C1 segment of cervical spinal cord (tissue), 14 donors: ENCODE data around the gene SLC9A5.
A peak's percentile ranks its signal among the peaks of the same experiment; 100 is the strongest.

ENCODE experiments used
- DNase-seq, 14 donors: peaks; one replicate each; lab custom pipeline; 2025; lab: John Stamatoyannopoulos, UW

Gene SLC9A5, protein sequence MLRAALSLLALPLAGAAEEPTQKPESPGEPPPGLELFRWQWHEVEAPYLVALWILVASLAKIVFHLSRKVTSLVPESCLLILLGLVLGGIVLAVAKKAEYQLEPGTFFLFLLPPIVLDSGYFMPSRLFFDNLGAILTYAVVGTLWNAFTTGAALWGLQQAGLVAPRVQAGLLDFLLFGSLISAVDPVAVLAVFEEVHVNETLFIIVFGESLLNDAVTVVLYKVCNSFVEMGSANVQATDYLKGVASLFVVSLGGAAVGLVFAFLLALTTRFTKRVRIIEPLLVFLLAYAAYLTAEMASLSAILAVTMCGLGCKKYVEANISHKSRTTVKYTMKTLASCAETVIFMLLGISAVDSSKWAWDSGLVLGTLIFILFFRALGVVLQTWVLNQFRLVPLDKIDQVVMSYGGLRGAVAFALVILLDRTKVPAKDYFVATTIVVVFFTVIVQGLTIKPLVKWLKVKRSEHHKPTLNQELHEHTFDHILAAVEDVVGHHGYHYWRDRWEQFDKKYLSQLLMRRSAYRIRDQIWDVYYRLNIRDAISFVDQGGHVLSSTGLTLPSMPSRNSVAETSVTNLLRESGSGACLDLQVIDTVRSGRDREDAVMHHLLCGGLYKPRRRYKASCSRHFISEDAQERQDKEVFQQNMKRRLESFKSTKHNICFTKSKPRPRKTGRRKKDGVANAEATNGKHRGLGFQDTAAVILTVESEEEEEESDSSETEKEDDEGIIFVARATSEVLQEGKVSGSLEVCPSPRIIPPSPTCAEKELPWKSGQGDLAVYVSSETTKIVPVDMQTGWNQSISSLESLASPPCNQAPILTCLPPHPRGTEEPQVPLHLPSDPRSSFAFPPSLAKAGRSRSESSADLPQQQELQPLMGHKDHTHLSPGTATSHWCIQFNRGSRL

DNA sequence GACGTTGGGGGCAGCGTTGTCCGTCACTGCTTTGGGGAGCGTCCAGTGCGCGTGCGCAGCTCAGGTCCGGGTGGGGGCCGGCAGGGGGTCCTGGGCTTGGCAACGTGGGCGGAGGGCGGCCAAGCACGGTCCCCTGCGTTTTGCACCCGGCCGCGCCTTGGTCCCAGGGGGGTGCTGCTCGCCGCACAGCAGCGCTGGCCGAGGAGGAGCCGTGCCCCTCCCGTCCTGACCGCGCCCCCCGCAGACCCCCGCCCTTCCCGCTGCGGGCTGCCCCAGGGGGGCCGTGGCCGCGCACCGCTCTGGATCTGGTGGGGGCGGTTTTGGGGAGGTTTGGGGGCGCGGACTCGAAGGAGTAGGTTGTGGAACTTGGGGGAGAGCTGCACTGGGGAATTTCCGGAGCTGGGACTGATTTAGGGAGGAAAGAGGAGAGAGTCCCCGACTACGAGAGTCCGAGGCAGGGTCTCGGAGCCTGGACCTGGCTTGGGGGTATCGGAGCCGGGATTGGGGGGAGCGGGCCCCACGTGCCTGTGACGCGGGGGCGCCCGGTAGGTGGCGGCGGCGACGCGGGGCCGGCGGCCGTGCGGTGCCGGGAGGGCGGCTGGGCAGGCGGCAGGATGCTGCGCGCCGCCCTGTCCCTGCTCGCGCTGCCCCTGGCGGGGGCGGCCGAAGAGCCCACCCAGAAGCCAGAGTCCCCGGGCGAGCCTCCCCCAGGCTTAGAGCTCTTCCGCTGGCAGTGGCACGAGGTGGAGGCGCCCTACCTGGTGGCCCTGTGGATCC, at the start of gene SLC9A5:
TSS of gene SLC9A5 (plus strand) at position 579 of the 777 bp plus-strand sequence. CDS start at position 615, 36 bp downstream.
- peak in 3 of 14 donors; percentile 15 to 49 (median 27) for DNase-seq

DNA sequence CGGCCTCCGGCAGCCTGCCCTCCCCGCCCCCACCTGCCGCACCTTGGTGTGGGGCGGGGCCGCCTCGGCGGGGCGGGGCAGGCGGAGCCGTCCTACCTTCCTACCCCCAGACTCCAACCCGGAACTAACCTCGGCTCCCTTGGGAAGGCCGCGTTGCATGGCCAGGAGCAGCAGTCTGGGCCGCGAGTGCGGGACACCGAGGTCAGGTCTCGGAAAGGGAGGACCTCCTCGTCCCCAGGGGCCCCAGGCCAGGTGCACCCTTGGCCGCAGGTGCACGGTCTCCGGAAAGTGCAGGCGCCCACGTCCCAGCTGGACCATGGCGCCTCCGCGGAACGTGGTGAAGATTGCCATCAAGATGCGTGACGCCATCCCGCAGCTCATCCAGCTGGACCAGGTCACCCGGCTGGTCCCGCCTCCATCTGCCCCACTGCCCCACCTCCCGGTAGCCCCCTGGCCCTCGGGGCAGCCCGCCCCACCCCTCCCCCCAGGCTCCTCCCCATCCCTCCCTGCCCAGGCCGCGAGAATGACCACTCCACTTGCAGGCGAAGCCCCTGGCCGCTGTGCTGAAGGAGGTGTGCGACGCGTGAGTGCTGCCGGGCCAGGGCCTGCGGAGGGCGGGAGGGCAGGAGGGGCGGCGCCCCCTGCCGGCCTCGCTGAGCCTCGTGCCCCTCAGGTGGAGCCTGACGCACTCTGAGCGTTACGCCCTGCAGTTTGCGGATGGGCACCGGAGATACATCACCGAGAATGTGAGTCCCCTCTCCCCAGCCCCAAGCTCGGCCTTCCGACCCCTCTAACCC, 49.6 kb upstream of the SLC9A5 start, which contains the start of gene ELMO3:
TSS of gene ELMO3 (plus strand) at position 121 of the 797 bp plus-strand sequence. CDS start at position 317, 196 bp downstream.
- DNase-seq = no peak

DNA sequence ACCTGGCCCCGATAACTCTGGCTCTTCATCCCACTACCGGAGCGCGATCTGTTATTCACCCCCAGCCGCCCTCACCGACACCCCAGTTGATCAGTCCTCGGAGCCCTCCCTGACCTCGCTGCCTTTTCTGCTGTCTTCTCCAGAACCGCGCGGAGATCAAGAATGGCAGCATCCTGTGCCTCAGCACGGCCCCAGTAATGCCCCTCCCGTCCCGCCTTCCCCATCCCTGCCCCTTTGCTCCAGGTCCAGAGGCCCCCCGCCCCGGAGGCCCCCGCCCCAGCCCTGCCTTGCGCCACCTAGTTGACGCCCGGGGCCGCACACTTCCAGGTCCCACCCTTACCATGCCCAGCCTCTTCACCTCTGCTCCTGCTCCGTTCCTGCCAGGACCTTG, 49.0 kb upstream of the SLC9A5 start:
- DNase-seq = no peak

DNA sequence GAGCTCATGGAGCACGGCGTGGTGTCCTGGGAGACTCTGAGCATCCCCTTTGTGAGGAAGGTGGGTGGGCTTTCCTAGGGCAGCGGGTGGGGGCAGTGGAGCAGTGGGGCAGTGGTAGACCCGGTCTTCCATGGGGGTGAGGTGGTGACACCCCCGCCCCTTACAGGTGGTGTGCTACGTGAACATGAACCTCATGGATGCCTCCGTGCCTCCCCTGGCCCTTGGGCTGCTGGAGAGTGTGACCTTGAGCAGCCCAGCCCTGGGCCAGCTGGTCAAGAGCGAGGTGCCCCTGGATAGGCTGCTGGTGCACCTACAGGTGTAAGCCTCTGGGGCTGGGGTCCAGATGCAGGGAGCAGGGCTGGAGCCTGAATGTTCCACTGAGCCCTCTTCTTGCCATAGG, 48.3 kb upstream of the SLC9A5 start:
- DNase-seq = no peak

DNA sequence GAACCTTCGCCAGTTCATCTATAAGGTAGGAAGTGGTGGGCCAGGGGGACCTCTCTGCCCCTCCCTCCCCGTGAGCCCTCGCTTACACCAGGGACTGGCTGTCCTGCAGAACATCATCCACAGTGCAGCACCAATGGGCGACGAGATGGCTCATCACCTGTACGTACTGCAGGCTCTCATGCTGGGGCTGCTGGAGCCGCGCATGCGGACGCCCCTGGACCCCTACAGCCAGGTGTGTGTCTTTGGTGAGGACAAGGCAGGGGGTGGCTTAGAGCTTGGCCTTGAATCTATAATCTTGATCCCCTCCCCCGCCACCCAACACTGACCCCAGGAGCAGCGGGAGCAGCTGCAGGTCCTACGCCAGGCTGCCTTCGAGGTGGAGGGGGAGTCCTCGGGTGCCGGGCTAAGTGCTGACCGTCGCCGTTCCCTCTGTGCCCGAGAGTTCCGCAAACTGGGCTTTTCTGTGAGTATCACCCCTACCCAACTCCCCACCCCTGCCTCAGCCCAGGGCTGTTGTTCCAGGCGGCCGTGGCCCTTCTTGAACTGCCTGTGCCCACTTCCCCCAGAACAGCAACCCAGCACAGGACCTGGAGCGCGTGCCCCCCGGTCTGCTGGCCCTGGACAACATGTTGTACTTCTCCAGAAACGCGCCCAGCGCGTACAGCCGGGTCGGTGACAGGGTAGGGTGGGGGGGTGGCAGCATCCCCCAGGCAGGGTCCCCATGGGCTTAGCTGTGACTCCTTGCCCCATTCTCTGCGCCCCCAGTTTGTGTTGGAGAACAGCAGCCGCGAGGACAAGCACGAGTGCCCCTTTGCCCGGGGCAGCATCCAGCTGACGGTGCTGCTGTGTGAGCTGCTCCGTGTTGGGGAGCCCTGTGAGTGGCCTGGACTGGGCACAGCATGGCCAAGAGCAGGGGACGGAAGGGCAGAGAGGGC, 47.1 kb upstream of the SLC9A5 start:
- no peak for DNase-seq

DNA sequence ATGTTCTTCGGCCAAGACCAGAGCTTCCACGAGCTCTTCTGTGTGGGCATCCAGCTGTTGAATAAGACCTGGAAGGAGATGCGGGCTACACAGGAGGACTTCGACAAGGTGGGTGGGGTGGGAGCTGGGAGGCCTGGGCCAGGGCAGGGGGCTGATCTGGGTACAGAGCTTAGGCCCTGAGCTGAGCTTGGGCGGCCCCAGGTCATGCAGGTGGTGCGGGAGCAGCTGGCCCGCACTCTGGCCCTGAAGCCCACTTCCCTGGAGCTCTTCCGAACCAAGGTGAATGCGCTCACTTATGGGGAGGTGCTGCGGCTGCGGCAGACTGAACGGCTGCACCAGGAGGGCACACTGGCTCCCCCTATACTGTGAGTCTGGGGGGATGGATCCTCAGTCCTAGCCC, 46.4 kb upstream of the SLC9A5 start:
- DNase-seq = no peak

DNA sequence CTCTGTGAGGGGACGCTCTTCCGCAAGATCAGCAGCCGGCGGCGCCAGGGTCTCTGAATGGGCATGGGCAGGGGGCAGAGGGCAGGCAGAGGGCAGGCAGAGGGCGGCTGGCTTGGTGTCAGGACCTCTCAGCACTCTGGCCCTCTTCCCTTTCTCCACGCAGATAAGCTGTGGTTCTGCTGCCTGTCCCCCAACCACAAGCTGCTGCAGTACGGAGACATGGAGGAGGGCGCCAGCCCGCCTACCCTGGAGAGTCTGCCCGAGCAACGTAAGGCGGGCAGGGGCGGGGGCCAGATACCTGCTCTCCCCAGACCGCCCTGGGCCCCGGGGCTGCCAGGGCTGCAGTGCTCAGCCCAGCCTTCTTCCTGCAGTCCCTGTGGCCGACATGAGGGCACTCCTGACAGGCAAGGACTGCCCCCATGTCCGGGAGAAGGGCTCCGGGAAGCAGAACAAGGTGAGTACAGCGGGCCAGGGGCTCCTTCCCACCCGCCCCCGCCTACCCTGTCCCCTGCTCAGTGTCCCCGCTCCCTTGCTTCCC, 45.8 kb upstream of the SLC9A5 start:
- DNase-seq = no peak

DNA sequence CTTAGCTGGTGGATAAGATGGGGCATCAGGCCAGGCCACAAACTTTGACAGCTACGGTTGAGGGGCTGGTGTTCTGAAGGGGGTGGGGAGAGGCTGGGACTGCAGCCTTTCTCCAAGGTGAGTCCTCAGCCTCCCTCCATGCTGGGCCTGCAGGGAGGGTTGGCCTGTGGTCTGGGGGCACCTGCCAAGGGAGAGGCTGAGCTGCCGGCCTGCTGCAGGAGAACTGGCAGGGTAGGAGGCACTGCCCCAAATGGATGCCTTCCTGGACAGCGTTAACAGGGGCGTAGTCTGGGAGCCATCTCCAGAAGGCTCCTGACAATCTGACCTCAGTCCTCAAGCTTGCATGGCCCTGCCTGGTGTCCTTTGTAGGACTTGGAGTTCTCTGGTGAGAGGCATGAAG, 44.7 kb upstream of the SLC9A5 start:
- no peak for DNase-seq

DNA sequence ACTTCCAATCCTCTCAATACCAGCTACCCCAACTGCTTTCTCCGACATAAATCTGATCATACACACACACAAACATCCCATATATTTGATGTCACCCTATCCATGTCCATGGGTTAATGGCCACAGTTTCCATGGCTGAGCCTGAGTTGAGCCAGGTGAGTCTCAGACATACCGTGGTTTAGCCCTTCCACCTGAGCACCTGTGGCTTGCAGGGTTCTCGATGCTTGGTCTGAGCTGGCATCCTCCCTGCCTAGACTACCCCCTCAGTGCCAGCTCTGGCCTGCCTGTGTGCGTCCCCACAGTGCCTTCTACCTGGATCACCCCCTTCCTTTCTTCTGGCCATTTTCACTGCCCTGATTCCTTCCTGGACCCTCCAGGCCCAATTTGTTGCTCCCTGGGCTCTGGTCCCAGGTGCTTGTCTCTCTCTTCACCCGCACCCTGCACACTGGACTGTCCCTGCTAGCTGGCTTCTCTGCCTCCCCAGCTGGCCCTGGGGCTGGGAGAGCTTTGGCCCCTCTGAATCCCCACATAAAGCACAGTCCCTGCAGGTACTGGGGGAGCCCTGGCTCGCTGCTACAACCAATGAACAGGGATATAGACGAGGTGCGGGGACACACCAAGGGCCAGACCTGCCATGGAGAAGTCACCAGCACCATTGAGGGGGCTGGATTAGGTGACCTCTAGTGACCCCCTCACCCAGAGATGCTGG, 42.5 kb upstream of the SLC9A5 start:
- no peak for DNase-seq

DNA sequence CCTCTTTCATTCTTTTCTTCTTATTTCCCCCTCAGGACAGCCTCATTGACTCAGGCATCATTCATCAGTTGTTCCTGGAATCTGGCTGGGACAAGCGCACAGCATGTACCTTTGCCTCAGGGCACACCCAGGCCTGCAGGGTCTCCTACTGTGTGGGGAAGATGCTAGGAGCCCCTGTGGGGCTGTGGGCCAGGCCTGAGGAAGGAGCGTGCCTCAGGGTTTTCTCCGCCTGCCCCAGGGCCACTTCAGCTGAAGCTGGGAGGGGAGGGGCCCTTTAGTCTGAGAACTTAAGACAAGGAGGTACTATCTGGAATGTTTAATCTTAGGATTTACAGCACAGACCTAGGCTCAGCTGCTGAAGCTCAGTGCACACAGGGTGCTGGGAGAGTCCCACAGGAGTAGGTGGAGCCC, 41.9 kb upstream of the SLC9A5 start:
- DNase-seq = no peak

DNA sequence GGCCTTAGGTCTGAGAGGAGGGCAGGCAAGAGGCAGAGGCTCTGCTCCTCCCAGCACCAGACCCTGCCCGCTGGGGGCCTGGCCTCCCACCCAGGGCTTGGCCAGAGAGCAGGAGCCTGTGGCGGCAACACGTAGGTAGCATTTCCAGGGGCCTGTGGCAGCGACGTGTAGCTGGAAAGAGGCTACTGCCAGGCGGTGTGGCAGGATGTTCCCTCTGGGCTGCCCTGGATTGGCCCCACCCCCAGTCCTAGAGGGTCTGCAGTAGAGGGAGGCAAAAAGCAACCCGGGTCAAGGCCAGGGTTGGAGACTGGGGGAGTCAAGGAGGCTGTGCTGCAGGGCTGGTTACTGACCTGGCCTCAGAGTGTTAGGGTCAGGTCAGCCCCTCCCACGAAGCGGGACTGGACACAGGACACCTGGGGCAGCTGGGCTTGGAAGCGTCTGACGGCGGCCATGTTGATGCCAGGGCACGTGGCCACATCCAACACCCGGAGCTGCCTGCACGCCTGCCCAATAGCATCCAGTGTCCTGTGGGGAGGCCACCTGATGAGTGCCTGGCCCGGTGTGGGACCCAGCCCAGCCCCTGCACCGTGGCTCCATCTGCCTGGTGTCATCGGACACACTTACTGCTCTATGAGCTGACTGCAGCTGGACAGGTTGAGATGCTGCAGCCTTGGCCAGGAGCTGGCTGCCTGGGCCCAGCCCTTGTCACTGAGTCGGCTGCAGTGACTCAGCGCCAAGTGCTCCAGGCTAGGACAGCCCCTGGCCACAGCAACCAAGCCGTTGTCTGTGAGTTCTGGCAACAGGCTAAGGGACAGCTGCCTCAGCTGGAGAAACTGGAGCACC, 41.3 kb upstream of the SLC9A5 start:
- DNase-seq = no peak

DNA sequence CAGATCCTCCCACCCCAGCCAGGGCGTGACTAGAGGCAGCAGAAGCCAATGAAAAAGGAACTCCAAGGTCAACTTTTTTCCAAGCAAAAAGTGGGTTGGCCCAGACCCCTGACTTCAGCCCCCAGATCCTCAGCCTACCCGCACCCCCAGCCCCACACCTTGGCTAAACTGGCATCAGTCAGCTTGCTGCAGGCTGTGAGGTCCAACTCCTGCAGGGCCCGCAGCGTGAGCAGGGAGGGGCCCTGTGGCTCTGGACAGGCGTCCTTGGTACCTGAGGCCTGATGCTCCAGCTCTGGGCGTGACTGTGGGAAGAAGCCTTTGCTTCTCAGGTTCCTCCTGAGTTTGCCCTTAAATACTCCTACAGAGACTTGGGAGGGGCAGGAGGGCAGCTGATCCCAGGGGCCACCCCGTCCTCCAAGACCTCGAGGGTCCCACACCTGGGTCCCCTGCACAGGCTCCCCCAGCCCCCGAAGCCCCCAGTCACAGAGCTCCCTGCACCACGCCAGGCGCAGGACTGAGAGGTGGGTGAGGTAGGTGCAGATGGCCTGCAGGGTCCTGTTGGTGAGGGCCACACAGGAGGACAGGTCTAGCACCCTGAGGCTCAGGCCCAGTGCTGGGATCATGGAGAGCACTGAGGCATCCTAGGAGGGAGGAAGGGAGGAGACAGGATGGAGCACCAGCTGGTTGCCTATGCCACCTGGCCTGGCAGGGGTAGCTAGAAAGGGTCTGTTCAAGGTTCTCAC, 40.5 kb upstream of the SLC9A5 start:
- DNase-seq = no peak

DNA sequence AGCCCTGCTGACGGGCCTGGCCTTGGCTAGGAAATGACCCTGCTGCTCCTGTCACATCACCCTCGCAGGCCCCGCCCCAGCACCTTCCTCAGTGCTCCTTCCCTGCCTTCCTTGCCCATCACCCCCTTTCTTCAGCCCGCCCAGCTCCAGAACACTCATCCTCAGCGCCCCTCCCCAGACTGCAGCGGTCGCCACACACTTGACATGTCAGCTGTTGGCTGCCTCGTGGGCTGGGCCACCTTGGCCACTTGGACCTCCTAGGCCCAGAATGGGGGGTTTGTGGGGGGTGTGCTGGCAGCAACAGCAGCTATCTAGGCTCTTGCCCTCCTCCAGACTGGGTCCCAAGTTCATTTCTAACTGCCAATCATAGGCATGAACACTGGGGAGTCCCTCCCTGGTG, 39.2 kb upstream of the SLC9A5 start:
- no peak for DNase-seq

DNA sequence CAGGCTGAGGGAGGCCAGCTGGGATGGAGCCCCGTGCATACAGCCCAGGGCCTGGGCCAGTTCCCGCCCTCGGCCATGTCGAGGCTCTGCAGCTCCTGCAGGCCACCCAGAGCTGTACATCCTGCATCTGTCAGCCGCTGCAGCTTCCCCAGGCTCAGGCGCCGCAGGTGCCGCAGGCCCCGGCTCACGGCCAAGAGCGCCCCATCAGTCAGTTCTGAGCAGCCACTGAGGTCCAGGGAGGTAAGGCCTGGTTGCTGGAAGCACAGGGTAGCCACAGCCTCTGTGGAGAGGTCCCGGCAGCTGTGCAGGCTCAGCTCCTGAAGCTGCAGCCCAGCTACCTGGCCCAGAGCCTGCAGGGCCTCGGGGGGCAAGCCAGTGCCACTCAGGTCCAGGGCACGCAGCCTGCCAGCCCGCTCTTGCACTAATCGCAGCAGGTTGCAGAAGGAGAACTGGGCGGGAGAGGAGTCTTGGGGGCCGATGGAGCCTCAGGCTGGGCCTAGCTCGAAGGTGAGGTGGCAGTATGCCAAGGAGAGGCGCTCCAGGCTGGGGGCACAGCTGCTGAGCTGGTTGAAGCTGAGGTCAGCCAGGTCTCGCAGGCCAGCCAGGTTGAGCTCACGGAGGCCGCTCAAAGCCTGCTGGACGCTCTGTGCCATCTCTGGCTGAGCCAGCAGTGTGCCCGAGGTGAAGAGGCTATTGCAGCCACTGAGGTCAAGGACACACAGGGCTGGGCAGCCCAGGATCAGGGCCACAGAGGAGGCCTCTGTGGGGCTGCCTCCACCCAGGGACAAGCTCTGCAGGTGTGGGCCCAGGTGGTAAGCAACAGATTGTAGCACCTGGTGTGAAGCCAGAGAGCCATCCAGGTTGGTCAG, 38.5 kb upstream of the SLC9A5 start:
- DNase-seq = no peak

DNA sequence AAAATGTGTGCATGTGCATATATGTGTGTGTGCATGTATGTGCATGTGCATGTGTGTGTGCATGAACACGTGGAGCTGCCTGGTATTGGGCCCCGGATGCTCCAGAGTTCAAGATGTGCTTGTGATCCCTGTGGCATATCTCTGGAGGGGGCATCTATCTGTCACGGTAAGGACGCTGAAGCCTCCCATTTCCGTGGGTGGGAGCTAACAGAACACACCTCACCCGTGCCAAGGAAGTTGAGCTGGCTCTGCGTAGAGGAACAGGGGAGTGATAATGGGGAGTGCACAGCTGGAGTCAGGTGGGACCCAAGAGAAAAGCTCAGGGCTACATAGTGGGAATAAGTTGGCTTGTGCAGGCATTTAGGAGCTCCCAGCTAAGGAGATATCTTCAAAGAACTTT, 37.1 kb upstream of the SLC9A5 start:
- DNase-seq = no peak

DNA sequence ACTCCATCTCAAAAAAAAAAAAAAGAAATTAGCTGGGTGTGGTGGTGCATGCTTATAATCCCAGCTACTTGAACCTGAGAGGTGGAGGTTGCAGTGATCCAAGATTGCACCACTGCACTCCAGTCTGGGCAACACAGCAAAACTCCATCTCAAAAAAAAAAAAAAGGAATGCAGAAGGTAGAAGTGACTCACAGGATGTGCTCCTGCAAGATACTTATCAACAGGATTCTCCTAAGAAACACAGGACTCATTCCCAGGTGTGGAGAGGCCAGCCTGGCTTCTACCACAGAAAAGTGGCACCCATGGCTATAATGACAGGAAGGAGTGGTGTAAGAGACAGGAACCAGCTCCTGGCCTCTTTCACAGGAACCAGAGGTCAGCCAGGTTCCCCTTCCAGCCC, 36.0 kb upstream of the SLC9A5 start:
- DNase-seq = no peak
